HG02678 (cell line): Measurements from ENCODE around the gene CYP1A2.
"Not testable (repeated sequence)": the region's sequence is repeated elsewhere in the genome, so short reads cannot be mapped to it uniquely, and the experiment has no call there.

Experiments used
- ATAC-seq: cut with Tn5 transposase; IDR thresholded peaks from one replicate; pipeline ENCODE4 v1.9.1; 2021; ENCODE audit warnings: mild to moderate bottlenecking, moderate library complexity; ENCODE audit not compliant: unreplicated experiment

Gene CYP1A2

GRCh38 chr15:74735305-74735704 lies 13.3 kb upstream of the CYP1A2 start:
- ATAC-seq = no peak

DNA sequence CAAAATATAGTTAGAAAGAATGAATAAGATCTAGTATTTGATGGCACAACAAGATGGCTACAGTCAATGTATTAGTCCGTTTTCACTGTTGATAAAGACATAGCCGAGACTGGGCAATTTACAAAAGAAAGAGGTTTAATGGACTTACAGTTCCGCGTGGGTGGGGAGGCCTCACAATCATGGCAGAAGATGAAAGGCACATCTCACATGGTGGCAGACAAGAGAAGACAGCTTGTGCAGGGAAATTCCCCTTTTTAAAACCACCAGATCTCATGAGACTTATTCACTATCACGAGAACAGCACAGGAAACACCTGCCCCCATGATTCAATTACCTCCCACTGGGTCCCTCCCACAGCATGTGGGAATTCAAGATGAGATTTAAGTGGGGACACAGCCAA lies 10.4 kb upstream of the CYP1A2 start:
- ATAC-seq = not testable (repeated sequence)

- ATAC-seq = no peak
Measured at GRCh38 chr15:74742422-74742821, 6.2 kb upstream of the CYP1A2 start.

DNA sequence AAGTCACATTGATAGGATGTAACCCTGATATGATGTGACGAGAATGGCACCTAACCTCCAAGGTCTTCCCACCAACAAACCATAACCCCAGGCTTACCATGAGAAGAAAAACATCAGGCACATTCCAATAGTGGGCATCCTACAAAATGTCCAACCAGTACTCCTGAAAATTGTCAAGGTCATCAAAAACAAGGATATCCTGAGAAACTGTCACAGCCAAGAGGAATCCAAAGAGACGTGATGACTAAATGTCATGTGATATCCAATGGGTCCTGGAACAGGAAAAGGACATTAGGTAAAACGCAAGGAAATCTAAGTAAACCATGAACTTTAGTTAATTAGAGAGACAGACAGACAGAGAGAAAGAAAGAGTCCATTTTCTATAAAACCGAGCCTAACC lies 2.3 kb upstream of the CYP1A2 start:
- ATAC-seq = no peak

- ATAC-seq = no peak
Measured at GRCh38 chr15:74749832-74750231, 1.2 kb downstream of the CYP1A2 start.

GRCh38 chr15:74750751-74751150 lies 2.1 kb downstream of the CYP1A2 start:
- ATAC-seq = no peak

DNA sequence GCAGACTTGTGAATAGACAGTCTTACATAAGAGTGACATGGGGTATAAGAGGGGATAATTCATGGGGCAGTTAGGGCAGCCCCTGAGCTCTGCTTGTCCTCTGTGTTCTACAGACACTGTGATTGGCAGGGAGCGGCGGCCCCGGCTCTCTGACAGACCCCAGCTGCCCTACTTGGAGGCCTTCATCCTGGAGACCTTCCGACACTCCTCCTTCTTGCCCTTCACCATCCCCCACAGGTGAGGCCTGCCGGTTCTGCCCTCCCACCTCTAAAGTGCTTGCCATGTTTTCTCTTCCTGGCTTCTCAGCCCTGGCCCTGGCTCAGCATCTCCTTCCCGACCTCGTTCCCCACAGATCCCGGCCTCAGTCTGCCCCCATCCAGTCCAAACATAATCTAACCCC lies 3.4 kb downstream of the CYP1A2 start:
- ATAC-seq = no peak

DNA sequence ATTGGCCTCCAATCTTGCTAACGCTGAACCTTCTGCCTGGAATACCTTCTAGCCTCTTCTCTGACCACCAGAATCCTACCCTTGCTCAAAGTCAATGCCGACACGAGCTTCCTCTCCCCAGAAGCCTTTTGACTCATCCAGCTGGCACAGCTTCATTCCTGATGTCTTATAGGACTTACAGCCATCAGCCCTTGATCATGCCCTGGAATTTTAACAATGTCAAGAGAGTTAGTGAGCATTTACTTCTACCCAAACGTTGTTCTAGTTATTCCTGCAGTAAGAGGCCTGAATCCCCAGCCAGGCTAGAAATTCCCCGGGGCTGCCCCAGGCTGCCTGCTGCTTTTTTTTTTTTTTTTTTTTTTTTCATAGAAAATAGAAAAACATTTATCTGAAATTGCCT lies 3.9 kb downstream of the CYP1A2 start:
- ATAC-seq = no peak

DNA sequence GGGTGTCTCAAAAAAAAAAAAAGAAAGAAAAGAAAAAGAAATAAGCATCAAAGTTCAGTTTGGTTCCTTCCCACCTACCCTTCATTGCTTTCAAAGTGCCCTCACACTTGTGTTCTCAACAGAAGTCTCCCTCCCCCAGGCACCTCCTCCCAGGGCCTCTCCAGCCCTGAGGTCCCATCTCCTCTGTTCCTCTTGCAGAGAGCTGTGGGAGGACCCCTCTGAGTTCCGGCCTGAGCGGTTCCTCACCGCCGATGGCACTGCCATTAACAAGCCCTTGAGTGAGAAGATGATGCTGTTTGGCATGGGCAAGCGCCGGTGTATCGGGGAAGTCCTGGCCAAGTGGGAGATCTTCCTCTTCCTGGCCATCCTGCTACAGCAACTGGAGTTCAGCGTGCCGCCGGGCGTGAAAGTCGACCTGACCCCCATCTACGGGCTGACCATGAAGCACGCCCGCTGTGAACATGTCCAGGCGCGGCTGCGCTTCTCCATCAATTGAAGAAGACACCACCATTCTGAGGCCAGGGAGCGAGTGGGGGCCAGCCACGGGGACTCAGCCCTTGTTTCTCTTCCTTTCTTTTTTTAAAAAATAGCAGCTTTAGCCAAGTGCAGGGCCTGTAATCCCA lies 6.1 kb downstream of the CYP1A2 start:
- no peak for ATAC-seq

DNA sequence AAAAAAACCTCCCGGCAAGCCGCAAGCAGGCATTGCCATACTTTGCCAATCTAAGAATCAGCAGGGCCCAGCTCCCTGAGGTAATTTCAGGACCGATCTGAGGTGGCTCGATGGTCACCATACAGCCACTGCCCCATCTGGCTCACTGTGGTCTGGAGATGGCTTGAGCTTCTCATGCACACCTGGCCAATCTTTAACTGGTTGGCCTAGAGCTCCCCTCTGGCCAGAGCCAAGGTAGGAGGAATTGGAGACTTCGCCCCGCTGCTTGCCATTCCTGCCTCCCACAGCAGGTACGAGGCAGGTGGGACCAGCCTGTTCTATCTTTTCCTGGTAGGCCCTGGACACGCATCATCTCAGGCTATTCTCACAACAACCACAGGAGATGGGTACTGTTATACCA lies 10.1 kb downstream of the CYP1A2 start:
- ATAC-seq = no peak

- no peak for ATAC-seq
Measured at GRCh38 chr15:74762791-74763150, 14.1 kb downstream of the CYP1A2 start.

- ATAC-seq = no peak
Measured at GRCh38 chr15:74763416-74763815, 14.8 kb downstream of the CYP1A2 start.

- no peak for ATAC-seq
Measured at GRCh38 chr15:74767167-74768098, 18.8 kb downstream of the CYP1A2 start.

DNA sequence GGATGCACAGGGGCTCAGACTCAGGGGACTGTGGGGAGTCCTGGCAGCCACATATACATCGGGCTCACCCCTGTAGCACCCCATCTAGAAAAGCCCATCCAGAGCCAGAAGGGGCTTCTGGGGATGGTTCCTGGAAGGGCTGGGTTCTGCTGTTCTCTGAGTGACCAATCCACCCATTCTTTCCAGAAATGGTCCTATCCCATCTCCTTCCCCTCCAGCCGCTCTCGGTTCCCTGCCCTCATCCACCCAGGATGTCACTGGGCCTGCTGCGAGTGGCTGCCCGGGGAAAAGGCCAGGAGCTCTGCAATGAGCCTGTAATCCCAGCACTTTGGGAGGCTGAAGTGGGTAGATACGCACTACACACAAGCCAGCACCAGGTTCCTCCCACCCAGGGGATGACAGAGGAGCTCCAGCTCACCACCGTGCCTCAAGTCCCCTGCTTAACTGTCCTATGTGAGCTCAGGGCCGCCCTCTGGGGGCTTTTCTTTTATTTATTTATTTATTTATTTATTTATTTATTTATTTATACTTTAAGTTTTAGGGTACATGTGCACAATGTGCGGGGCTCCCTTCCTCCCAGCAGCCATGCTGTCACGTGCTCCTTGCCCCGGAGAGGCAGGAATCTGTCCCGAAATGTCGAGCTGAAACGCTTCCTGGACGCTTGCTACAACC lies 19.6 kb downstream of the CYP1A2 start:
- ATAC-seq = no peak

GRCh38 chr15:74768771-74769342 lies 20.2 kb downstream of the CYP1A2 start:
- no peak for ATAC-seq

- no peak for ATAC-seq
Measured at GRCh38 chr15:74769463-74770025, 20.9 kb downstream of the CYP1A2 start.

DNA sequence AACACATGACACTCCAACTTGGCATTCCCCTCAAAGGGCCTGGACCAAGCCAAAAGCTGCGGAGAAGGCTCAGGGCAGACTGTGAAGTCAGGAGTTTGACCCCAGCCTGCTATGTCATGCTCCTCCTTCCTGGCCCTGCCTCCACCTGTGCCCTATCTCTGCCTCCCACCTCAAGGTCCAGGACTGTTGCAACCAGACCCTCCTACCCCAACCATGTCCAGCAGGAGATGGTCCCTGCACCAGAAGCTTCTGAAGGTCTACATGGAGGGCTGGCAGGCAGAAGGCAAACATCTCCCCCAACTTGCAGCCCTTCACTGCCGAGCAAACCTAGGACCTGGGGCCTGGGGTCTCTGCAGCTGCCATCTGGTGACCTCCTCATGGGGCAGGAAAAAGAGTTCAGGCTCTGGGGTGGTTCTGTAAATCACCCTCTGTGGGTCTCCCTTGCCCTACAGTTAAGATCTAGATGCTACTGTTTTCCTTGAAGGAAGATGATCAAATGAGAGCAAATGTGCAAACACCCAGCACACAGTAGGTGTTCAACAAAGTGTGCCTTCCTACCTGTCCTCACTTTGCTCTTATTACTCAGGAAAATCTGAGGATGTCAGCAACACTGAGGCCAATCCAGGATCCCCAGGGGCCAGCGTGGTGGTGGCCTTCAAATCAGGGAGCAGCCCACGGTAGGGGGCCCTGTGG lies 21.7 kb downstream of the CYP1A2 start:
- ATAC-seq = no peak

GRCh38 chr15:74773329-74773728 lies 24.7 kb downstream of the CYP1A2 start:
- ATAC-seq = no peak

DNA sequence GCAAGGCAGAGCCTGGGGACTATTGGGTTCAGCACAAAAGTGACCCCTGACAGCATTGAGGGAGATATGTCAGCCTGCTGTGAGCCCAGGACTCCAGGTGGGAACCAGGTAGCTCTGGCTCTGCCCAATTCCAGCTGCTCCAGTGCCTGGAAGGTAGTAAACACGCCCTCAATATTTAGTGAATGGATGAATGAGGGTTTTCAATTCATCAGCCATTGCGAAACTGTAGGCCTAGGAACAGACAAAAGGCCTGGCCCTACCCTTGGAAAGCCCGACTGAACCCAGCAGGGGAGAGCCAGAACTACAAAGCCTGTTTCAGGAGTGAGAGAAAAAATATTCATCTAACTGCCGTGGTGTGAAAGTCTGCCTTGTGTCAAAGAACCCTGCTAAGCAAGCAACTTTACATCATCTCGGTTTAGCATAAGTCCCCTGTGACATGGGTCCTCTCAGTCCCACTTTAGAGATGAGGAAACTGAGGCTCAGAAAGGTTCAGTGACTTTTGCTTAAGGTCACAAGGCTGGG lies 25.1 kb downstream of the CYP1A2 start:
- ATAC-seq = no peak

DNA sequence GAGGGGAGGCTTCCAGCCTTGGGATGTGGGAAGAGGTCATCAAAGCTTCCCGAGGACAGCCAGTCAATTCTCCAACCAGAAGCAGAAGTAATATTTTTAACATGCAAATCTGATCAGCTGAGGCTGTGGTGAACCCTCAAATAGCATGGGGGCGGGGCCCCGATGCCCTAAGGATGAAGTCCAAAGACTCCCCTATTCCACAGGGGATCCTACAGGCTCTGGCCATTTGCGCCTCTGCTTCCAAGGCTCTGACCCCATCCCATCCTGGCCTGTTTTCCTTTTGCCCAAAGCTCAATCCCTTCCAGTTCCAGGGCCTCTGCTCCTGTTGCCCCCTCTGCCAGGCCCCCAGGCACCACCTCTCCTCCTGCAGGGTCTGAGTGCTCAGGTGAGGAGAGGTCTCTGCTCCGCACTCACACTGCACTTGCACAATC lies 26.5 kb downstream of the CYP1A2 start:
- no peak for ATAC-seq
